HCT116 (cell line): ENCODE results near the gene CNN1. TPM values are rescaled to one million over a fixed set of nuclear protein-coding genes. Genes with fewer than 3 reads are reported as not detected.

ENCODE experiments used
- ATAC-seq: fragments of 200-7000 bp; cut with Tn5 transposase; 2 replicates; pipeline ENCODE4 v1.9.1; 2020; ENCODE audit warnings: mild to moderate bottlenecking, moderate library complexity
- BruUV-seq: library from RNA; stranded (reverse); fragments of 400-500 nt; replicated peaks from 2 replicates; lab custom pipeline; 2021; lab: Mats Ljungman, UMichigan
- CTCF ChIA-PET: fragments of 300-600 bp; sonication (Branson Sonifier 250); formaldehyde crosslinking; loops from one replicate; lab custom pipeline; 2021; ENCODE audit warnings: antibody characterized with exemption; lab: Charles Lee
- POLR2A ChIA-PET: fragments of 300-600, 350-600 bp; sonication (Branson Sonifier 250); formaldehyde crosslinking; loops from one replicate; lab custom pipeline; 2021; ENCODE audit warnings: antibody characterized with exemption; lab: Charles Lee
- RAD21 ChIA-PET, 2 experiments: fragments of 300-600 bp; sonication (Branson Sonifier 250); formaldehyde crosslinking; loops; one replicate each; lab custom pipeline; 2023; ENCODE audit warnings: low total read pairs in 2 of 2; ENCODE audit not compliant: uncharacterized antibody in 2 of 2, unreplicated experiment in 2 of 2, low non-redundant PET in 1 of 2; lab: Charles Lee
- DNase-seq: peaks from one replicate; pipeline ENCODE4 v3.0.0-alpha.2; 2010; ENCODE audit warnings: low read depth, low spot score
- H2AFZ ChIP-seq: fragments of 200-600 bp; shearing (Covaris generic), sonication (generic); 2 replicates; pipeline ENCODE4 v1.6.1; 2017; ENCODE audit warnings: low read depth, mixed run types, mixed read lengths, antibody characterized with exemption, low read length; ENCODE audit not compliant: poor library complexity, severe bottlenecking
- H3K27ac ChIP-seq: 2 replicates; pipeline ENCODE4 v1.5.1; 2012; ENCODE audit warnings: low read depth, low read length
- H3K27me3 ChIP-seq: fragments of 200-600 bp; sonication (generic); 2 replicates; pipeline ENCODE4 v1.6.1; 2016; ENCODE audit warnings: mixed run types, low read length, mixed read lengths; ENCODE audit not compliant: insufficient read depth
- H3K36me3 ChIP-seq, 2 experiments: fragments of 200-500 bp in 1 of 2; fragments of 200-600 bp in 1 of 2; sonication (Bioruptor generic) in 1 of 2; sonication (generic) in 1 of 2; 2 replicates each; pipeline versions ENCODE4 v1.5.1 to v1.6.1; 2014 to 2016; ENCODE audit warnings: low read length in 2 of 2, inconsistent platforms in 1 of 2, mixed read lengths in 1 of 2, mixed run types in 1 of 2; ENCODE audit not compliant: insufficient read depth in 2 of 2, control insufficient read depth in 1 of 2
- H3K4me1 ChIP-seq, 2 experiments: fragments of 200-600 bp in 1 of 2; sonication (generic) in 1 of 2; 2 replicates each; pipeline versions ENCODE4 v1.5.1 to v1.6.1; 2012 to 2017; ENCODE audit warnings: low read length in 2 of 2, inconsistent platforms in 1 of 2, mild to moderate bottlenecking in 1 of 2, mixed read lengths in 1 of 2, mixed run types in 1 of 2, moderate library complexity in 1 of 2; ENCODE audit not compliant: insufficient read depth in 2 of 2, control insufficient read depth in 1 of 2
- H3K4me2 ChIP-seq: fragments of 200-600 bp; sonication (generic); 2 replicates; pipeline ENCODE4 v1.6.1; 2017; ENCODE audit warnings: mixed run types, low read length, mixed read lengths
- H3K4me3 ChIP-seq, 2 experiments: fragments of 200-600 bp in 1 of 2; sonication (generic) in 1 of 2; replicated peaks in 1 of 2; 2 replicates each; pipeline ENCODE4 v1.5.1; 2011 to 2016; ENCODE audit warnings: low read length in 2 of 2, control low read depth in 1 of 2, low read depth in 1 of 2, mild to moderate bottlenecking in 1 of 2, mixed read lengths in 1 of 2, mixed run types in 1 of 2
- H3K79me2 ChIP-seq: fragments of 200-600 bp; sonication (generic); 2 replicates; pipeline ENCODE4 v1.6.1; 2017; ENCODE audit warnings: mild to moderate bottlenecking, mixed run types, low read length, moderate library complexity, mixed read lengths; ENCODE audit not compliant: insufficient read depth
- H3K9ac ChIP-seq: fragments of 200-600 bp; sonication (generic); 2 replicates; pipeline ENCODE4 v1.6.1; 2016; ENCODE audit warnings: low read length, mixed read lengths
- H3K9me2 ChIP-seq: fragments of 200-600 bp; sonication (generic), shearing (Covaris generic); 2 replicates; pipeline ENCODE4 v1.6.1; 2017; ENCODE audit warnings: mixed run types, mild to moderate bottlenecking, moderate library complexity; ENCODE audit not compliant: insufficient read depth
- H3K9me3 ChIP-seq, 2 experiments: fragments of 200-500 bp in 1 of 2; fragments of 200-600 bp in 1 of 2; sonication (Bioruptor generic) in 1 of 2; sonication (generic) in 1 of 2; 2 replicates each; pipeline ENCODE4 v1.6.1; 2014 to 2017; ENCODE audit warnings: low read length in 2 of 2, mixed read lengths in 2 of 2, inconsistent platforms in 1 of 2, low read depth in 1 of 2, mild to moderate bottlenecking in 1 of 2, mixed run types in 1 of 2, moderate library complexity in 1 of 2; ENCODE audit not compliant: control insufficient read depth in 1 of 2, insufficient read depth in 1 of 2
- H4K20me1 ChIP-seq: fragments of 200-600 bp; sonication (generic), shearing (Covaris generic); 2 replicates; pipeline ENCODE4 v1.6.1; 2017; ENCODE audit warnings: mixed run types, mild to moderate bottlenecking, moderate library complexity; ENCODE audit not compliant: insufficient read depth
- CEBPB ChIP-seq: IDR thresholded peaks from 2 replicates; pipeline ENCODE4 v1.6.1; 2012; ENCODE audit warnings: low read depth
- EGR1 ChIP-seq: IDR thresholded peaks from 2 replicates; pipeline ENCODE4 v1.6.1; 2012; ENCODE audit warnings: low read depth
- ELF1 ChIP-seq: IDR thresholded peaks from 2 replicates; pipeline ENCODE4 v1.6.1; 2012; ENCODE audit warnings: low read depth, borderline replicate concordance
- EZH2phosphoT487 ChIP-seq: fragments of 200-600 bp; IDR thresholded peaks from 2 replicates; pipeline ENCODE4 v1.6.1; 2018; ENCODE audit warnings: antibody characterized with exemption, borderline replicate concordance
- FOSL1 ChIP-seq: IDR thresholded peaks from 2 replicates; pipeline ENCODE4 v1.6.1; 2012; ENCODE audit warnings: low read depth
- JUND ChIP-seq: IDR thresholded peaks from 2 replicates; pipeline ENCODE4 v1.6.1; 2012
- MAX ChIP-seq: IDR thresholded peaks from 2 replicates; pipeline ENCODE4 v1.6.1; 2012
- POLR2AphosphoS5 ChIP-seq: IDR thresholded peaks from 2 replicates; pipeline ENCODE4 v1.6.1; 2011; ENCODE audit warnings: mild to moderate bottlenecking, low read depth, low read length, moderate library complexity
- RAD21 ChIP-seq: IDR thresholded peaks from 2 replicates; pipeline ENCODE4 v1.6.1; 2012; ENCODE audit warnings: low read depth, mild to moderate bottlenecking
- TCF7L2 ChIP-seq: IDR thresholded peaks from 2 replicates; pipeline ENCODE4 v1.7.0; 2011; ENCODE audit warnings: borderline replicate concordance, inconsistent platforms; ENCODE audit not compliant: insufficient read depth, insufficient read length; ENCODE audit errors: extremely low read depth
- YY1 ChIP-seq: IDR thresholded peaks from 2 replicates; pipeline ENCODE4 v1.6.1; 2011; ENCODE audit warnings: low read length, low read depth, moderate library complexity, mild to moderate bottlenecking; ENCODE audit not compliant: insufficient replicate concordance; ENCODE audit errors: extremely low read depth
- ZFX ChIP-seq: fragments of 450-650 bp; IDR thresholded peaks from 2 replicates; pipeline ENCODE4 v1.6.1; 2017
- ZNF274 ChIP-seq: fragments of 200-500 bp; sonication (Bioruptor generic); IDR thresholded peaks from 2 replicates; pipeline ENCODE4 v1.6.1; 2014; ENCODE audit warnings: mild to moderate bottlenecking, low read depth, low read length, inconsistent platforms
- intact Hi-C: fragments of 100-400 bp; cut with micrococcal nuclease; formaldehyde crosslinking; loops from 2 replicates; pipeline ENCODE4 v1.10.0; 2022
- total RNA-seq: library from RNA; stranded (reverse); gene quantifications from one replicate; pipeline ENCODE4 v1.2.1, GENCODE V29; 2021; ENCODE audit not compliant: unreplicated experiment
- TF ChIP-seq, protein P1 (sequence below): IDR thresholded peaks from 2 replicates; pipeline ENCODE4 v1.6.1; 2012; ENCODE audit warnings: low read depth

CNN1 gene
- total RNA-seq, 1 experiment from 2014 or later, result 0.64 TPM

DNA sequence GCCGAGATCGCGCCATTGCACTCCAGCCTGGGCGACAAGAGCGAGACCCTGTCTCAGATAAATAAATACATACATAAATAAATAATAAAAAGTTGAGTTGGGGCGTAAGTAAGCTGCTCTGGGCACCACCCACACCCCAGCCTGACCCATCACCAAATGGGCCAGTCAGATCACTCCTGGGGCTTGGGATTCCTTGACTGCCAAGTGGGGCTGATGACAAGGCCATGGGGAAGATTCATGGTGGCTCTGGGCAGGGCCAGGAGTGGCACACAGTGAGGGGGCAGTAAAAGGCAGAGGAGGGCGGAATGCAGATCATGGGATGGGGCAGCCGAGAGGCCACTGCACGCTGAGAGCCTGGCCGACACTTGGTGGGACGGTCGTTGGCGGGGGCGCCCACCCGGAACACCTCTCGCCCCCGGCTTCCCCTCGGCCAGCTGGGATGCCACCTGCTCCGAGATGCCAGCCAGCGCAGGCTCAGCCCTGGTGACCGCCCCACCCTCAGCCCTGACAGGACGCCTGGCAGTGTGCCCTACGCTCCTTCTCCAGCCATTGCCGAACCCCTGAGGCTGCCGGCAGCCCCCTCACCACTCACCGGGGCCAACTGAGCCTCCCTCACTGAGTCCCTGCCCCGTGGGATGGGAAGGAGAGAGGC lies 43.9 kb upstream of the CNN1 start (continued):
- TF ChIP-seq POLR2AphosphoS5 (no peak), TCF7L2 (no peak), FOSL1 (no peak), ZFX (no peak), CEBPB (no peak), ZNF274 (no peak), RAD21 (no peak), ELF1 (no peak)

DNA sequence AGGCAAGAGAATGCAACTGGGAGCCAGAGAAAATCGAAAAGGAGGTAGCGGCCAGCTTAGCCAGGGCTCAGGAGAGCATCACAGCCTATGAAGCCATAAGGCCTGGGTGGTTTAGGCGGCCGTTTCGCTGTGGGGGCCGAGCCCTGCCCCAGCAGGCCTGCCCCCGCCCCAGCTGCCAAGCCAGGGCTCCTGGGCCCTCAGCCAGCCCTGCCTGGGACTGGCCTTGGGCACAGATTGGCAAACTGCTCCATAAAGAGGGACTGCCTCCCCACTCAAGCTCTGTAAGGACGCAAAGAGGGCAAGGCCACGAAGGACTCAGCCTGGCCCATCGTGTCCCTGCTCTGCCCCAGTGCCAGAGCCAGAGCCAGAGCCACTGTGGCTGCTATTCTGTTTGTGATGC lies 43.2 kb upstream of the CNN1 start:
- CTCF ChIA-PET, result no interaction called here
- intact Hi-C loops, result no loop called here

More for the DNA sequence above, 43.2 kb upstream of the CNN1 start:
- H3K79me2 ChIP-seq, result no peaks in the 10 kb centered on the region
- no peaks in the 10 kb centered on the region for H3K9me2 ChIP-seq
- no peak for TF ChIP-seq CEBPB
- TF ChIP-seq JUND, result no peak
- TF ChIP-seq EGR1, result no peak
- no peak for TF ChIP-seq MAX
- TF ChIP-seq, protein P1, sequence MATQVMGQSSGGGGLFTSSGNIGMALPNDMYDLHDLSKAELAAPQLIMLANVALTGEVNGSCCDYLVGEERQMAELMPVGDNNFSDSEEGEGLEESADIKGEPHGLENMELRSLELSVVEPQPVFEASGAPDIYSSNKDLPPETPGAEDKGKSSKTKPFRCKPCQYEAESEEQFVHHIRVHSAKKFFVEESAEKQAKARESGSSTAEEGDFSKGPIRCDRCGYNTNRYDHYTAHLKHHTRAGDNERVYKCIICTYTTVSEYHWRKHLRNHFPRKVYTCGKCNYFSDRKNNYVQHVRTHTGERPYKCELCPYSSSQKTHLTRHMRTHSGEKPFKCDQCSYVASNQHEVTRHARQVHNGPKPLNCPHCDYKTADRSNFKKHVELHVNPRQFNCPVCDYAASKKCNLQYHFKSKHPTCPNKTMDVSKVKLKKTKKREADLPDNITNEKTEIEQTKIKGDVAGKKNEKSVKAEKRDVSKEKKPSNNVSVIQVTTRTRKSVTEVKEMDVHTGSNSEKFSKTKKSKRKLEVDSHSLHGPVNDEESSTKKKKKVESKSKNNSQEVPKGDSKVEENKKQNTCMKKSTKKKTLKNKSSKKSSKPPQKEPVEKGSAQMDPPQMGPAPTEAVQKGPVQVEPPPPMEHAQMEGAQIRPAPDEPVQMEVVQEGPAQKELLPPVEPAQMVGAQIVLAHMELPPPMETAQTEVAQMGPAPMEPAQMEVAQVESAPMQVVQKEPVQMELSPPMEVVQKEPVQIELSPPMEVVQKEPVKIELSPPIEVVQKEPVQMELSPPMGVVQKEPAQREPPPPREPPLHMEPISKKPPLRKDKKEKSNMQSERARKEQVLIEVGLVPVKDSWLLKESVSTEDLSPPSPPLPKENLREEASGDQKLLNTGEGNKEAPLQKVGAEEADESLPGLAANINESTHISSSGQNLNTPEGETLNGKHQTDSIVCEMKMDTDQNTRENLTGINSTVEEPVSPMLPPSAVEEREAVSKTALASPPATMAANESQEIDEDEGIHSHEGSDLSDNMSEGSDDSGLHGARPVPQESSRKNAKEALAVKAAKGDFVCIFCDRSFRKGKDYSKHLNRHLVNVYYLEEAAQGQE, result no peak
- TF ChIP-seq ELF1, result no peak
- TF ChIP-seq ZNF274, result no peak
- no peak for TF ChIP-seq RAD21
- TF ChIP-seq POLR2AphosphoS5, result no peak
- TF ChIP-seq EZH2phosphoT487, result no peak
- TF ChIP-seq ZFX, result no peak
- TF ChIP-seq YY1, result no peak
- TF ChIP-seq FOSL1, result no peak
- TF ChIP-seq TCF7L2, result no peak
- no TSS peak for BruUV-seq
- peaks cover 4 to 15% of the 10 kb centered on the region in 2 experiments for H3K4me1 ChIP-seq
- no peak overlapping the region for H2AFZ ChIP-seq
- POLR2A ChIA-PET, result no interaction called here
- no peaks in the 10 kb centered on the region for H3K9me3 ChIP-seq
- DNase-seq (no peak), ATAC-seq (no peak)
- H3K27ac ChIP-seq, result no peak overlapping the region
- H3K4me2 ChIP-seq, result no peak overlapping the region
- no peaks in the 10 kb centered on the region for H3K27me3 ChIP-seq
- peaks cover 0 to 5% of the 10 kb centered on the region in 2 experiments; a peak in 2 of 4 replicates for H3K36me3 ChIP-seq
- H3K9ac ChIP-seq, result no peak overlapping the region
- H4K20me1 ChIP-seq, result no peaks in the 10 kb centered on the region
- no peak overlapping the region for H3K4me3 ChIP-seq
- RAD21 ChIA-PET, result interaction anchor here in 1 of 2 experiments (0.6 kb wide), 1 partner anchor 91 kb away, joined by 3 read pairs; no protein-coding TSS in a partner anchor
